K562 (cell line): ENCODE results near the gene MARK4. TPM values are rescaled to one million over a fixed set of nuclear protein-coding genes. Genes with fewer than 3 reads are reported as not detected.

Experiments
- ATAC-seq: fragments of 200-7000 bp; cut with Tn5 transposase; 3 replicates; pipeline ENCODE4 v1.9.1; 2020; ENCODE audit warnings: moderate library complexity
- BruUV-seq: library from RNA; stranded (reverse); fragments of 400-500 nt; replicated peaks from 2 replicates; lab custom pipeline; 2021; lab: Mats Ljungman, UMichigan
- CTCF ChIA-PET: fragments of 300-600 bp; formaldehyde crosslinking; extraction: SDS; loops from one replicate; lab custom pipeline; 2021; ENCODE audit warnings: low intra/inter-chr PET ratio; lab: Yijun Ruan, JAX
- POLR2A ChIA-PET: fragments of 300-600, 350-650 bp; sonication (Branson Sonifier 250); formaldehyde crosslinking; extraction: SDS; loops from one replicate; lab custom pipeline; 2021; ENCODE audit warnings: antibody characterized with exemption, inconsistent platforms; lab: Yijun Ruan, JAX
- DNase-seq, 4 experiments: peaks; one replicate each; pipeline versions ENCODE4 v3.0.0 to v3.0.0-alpha.2; 2011 to 2018; ENCODE audit warnings: low spot score in 3 of 4, mixed read lengths in 3 of 4; ENCODE audit errors: extremely low read depth in 1 of 4
- FAIRE-seq: peaks from 2 replicates; lab custom pipeline; 2011; peaks lifted over from hg19 to GRCh38; lab: Jason Lieb, UNC
- H2AFZ ChIP-seq: 2 replicates; pipeline ENCODE4 v1.6.0; 2011; ENCODE audit warnings: low read depth, low read length, control low read depth, inconsistent platforms
- H3K27ac ChIP-seq: fragments of 200-600 bp; 3 replicates; pipeline ENCODE4 v1.8.0; 2011; ENCODE audit warnings: low read depth, mild to moderate bottlenecking, control low read depth, inconsistent platforms, low read length, moderate library complexity, mixed read lengths; ENCODE audit errors: extremely low read depth
- H3K27me3 ChIP-seq, 2 experiments: fragments of 300-600 bp in 1 of 2; 2 replicates in 1 of 2; 3 replicates in 1 of 2; pipeline versions ENCODE4 v1.6.0 to v1.8.0; 2011; ENCODE audit warnings: inconsistent platforms in 2 of 2, low read length in 2 of 2, mild to moderate bottlenecking in 1 of 2, mixed read lengths in 1 of 2, moderate library complexity in 1 of 2; ENCODE audit not compliant: control insufficient read depth in 2 of 2, insufficient read depth in 2 of 2
- H3K36me3 ChIP-seq: fragments of 300-600 bp; 3 replicates; pipeline ENCODE4 v1.8.0; 2011; ENCODE audit warnings: mild to moderate bottlenecking, low read length, inconsistent platforms; ENCODE audit not compliant: control insufficient read depth, insufficient read depth
- H3K4me1 ChIP-seq, 2 experiments: fragments of 200-600 bp in 1 of 2; replicated peaks in 1 of 2; 2 replicates in 1 of 2; 3 replicates in 1 of 2; pipeline versions ENCODE4 v1.5.1 to v1.8.0; 2011; ENCODE audit warnings: inconsistent platforms in 2 of 2, low read length in 2 of 2, mild to moderate bottlenecking in 1 of 2, mixed read lengths in 1 of 2, moderate library complexity in 1 of 2; ENCODE audit not compliant: control insufficient read depth in 2 of 2, insufficient read depth in 2 of 2
- H3K4me2 ChIP-seq: 2 replicates; pipeline ENCODE4 v1.6.1; 2011; ENCODE audit warnings: low read length, control low read depth, inconsistent platforms, mixed read lengths; ENCODE audit not compliant: insufficient read depth
- H3K4me3 ChIP-seq: fragments of 200-600 bp; sonication (generic), shearing (Covaris generic); 2 replicates; pipeline ENCODE4 v1.5.1; 2016; ENCODE audit warnings: control low read depth, inconsistent platforms
- H3K79me2 ChIP-seq: fragments of 200-600 bp; 3 replicates; pipeline ENCODE4 v1.8.0; 2011; ENCODE audit warnings: low read length, inconsistent platforms; ENCODE audit not compliant: control insufficient read depth, insufficient read depth
- H3K9ac ChIP-seq, 2 experiments: 2 replicates each; pipeline versions ENCODE4 v1.6.0 to v1.6.1; 2011; ENCODE audit warnings: low read depth in 2 of 2, low read length in 2 of 2, control low read depth in 1 of 2, inconsistent platforms in 1 of 2, mild to moderate bottlenecking in 1 of 2, mixed read lengths in 1 of 2; ENCODE audit not compliant: insufficient read depth in 1 of 2
- H3K9me1 ChIP-seq: one replicate; pipeline ENCODE4 v1.6.0; 2011; ENCODE audit warnings: inconsistent platforms, mild to moderate bottlenecking, low read length, moderate library complexity; ENCODE audit not compliant: control insufficient read depth, insufficient read depth
- H3K9me3 ChIP-seq: replicated peaks from 2 replicates; pipeline ENCODE4 v1.5.1; 2011; ENCODE audit warnings: low read depth, low read length, inconsistent platforms; ENCODE audit not compliant: control insufficient read depth, insufficient read depth
- H4K20me1 ChIP-seq: replicated peaks from 2 replicates; pipeline ENCODE4 v1.6.1; 2011; ENCODE audit warnings: low read length, inconsistent platforms, mixed read lengths; ENCODE audit not compliant: control insufficient read depth, insufficient read depth
- AFF1 ChIP-seq, 2 experiments: fragments of 450-650 bp; IDR thresholded peaks; 2 replicates each; pipeline ENCODE4 v1.6.1; 2018; ENCODE audit warnings: mild to moderate bottlenecking in 2 of 2, low read depth in 1 of 2; ENCODE audit not compliant: partially characterized antibody in 2 of 2
- BCOR ChIP-seq: fragments of 450-650 bp; IDR thresholded peaks from 2 replicates; pipeline ENCODE4 v1.6.1; 2016
- E2F4 ChIP-seq: sonication (generic); formaldehyde crosslinking; IDR thresholded peaks from 2 replicates; pipeline ENCODE4 v1.8.0; 2022; ENCODE audit warnings: mild to moderate bottlenecking, low read depth, missing genetic modification reagents
- FOXJ3 ChIP-seq: sonication (generic); formaldehyde crosslinking; IDR thresholded peaks from 2 replicates; pipeline ENCODE4 v1.4.0; 2020; ENCODE audit warnings: mild to moderate bottlenecking, missing genetic modification reagents
- FOXP4 ChIP-seq: sonication (generic); formaldehyde crosslinking; IDR thresholded peaks from 2 replicates; pipeline ENCODE4 v1.8.0; 2022; ENCODE audit warnings: mild to moderate bottlenecking, missing genetic modification reagents, borderline replicate concordance
- HMBOX1 ChIP-seq: sonication (generic); IDR thresholded peaks from 2 replicates; pipeline ENCODE4 v1.6.1; 2016
- NCOA1 ChIP-seq: fragments of 450-650 bp; IDR thresholded peaks from 2 replicates; pipeline ENCODE4 v1.6.1; 2016; ENCODE audit warnings: low read depth
- TAL1 ChIP-seq: fragments of 450-650 bp; IDR thresholded peaks from 2 replicates; pipeline ENCODE4 v1.6.1; 2016; ENCODE audit warnings: mild to moderate bottlenecking
- TRIM24 ChIP-seq, 2 experiments: fragments of 450-650 bp; IDR thresholded peaks; 2 replicates each; pipeline ENCODE4 v1.6.1; 2016
- U2AF2 ChIP-seq: fragments of 200-400 bp; formaldehyde crosslinking; optimal IDR thresholded peaks from 2 replicates; pipeline ENCODE3; 2017; ENCODE audit warnings: low read depth, mild to moderate bottlenecking, low read length
- ZBTB8A ChIP-seq: fragments of 450-650 bp; IDR thresholded peaks from 2 replicates; pipeline ENCODE4 v1.6.1; 2018; ENCODE audit warnings: mild to moderate bottlenecking, moderate library complexity; ENCODE audit not compliant: partially characterized antibody
- ZNF24 ChIP-seq: fragments of 450-650 bp; IDR thresholded peaks from 2 replicates; pipeline ENCODE4 v1.6.1; 2016
- WGBS: fragments of 100-300 bp; shearing (Covaris generic); methylation state at CpG from one replicate; pipeline ENCODE4 v1.1.6; 2016; ENCODE audit warnings: low coverage, mixed read lengths; ENCODE audit not compliant: insufficient coverage; ENCODE audit errors: missing lambda C conversion rate; 5-methylcytosine and 5-hydroxymethylcytosine counted together
- in situ Hi-C: fragments of 300-500 bp; cut with MboI; formaldehyde crosslinking; loops from 4 replicates; pipeline ENCODE4 v1.15.0; 2018; ENCODE audit warnings: inconsistent platforms, mixed read lengths
- intact Hi-C: fragments of 100-400 bp; cut with micrococcal nuclease; formaldehyde crosslinking; loops from 2 replicates; pipeline ENCODE4 v1.14.2; 2022
- polyA plus RNA-seq, 8 experiments: library from polyadenylated mRNA; depleted of rRNA in 4 of 8; stranded (reverse) in 5 of 8; unstranded in 3 of 8; fragments of >200 nt; fragmentation: Nextera tagmentation in 2 of 8; fragmentation: Illumina TruSeq in 1 of 8; extraction: Ambion mirVana in 2 of 8; extraction: Trizol in 1 of 8; gene quantifications; 2 replicates each; pipeline versions ENCODE4 v1.2.1 to v1.2.3, GENCODE V29; 2011 to 2014; ENCODE audit warnings: inconsistent platforms in 1 of 8, missing spikeins in 1 of 8
- total RNA-seq, 7 experiments: library from RNA; depleted of rRNA in 6 of 7; stranded (reverse); fragments of >200 nt in 6 of 7; fragmentation: Illumina TruSeq in 2 of 7; extraction: Trizol in 2 of 7; gene quantifications; 2 replicates each; pipeline versions ENCODE4 v1.2.1 to v1.2.3, GENCODE V29; 2011 to 2021; ENCODE audit warnings: low replicate concordance in 1 of 7

Gene MARK4
- total and polyA plus RNA-seq, 9 of the 15 experiments (the other 6 are each of a cell fraction or from before 2014, with no cell fraction given) = 0.52 to 29.4 (median 8.6) TPM

GRCh38 chr19:45290381-45290931 lies 39.4 kb downstream of the MARK4 start:
- WGBS = 77% methylated on average over 5 of the region's 6 CpGs
- in situ Hi-C loops (no loop called here), intact Hi-C loops (no loop called here)
- DNase-seq = no peak
- Histone ChIP-seq H3K27me3 (no peaks in the 10 kb centered on the region), H3K4me1 (no peaks in the 10 kb centered on the region; a peak in 1 of 5 replicates), H4K20me1 (no peaks in the 10 kb centered on the region), H3K27ac (peak overlapping the region; percentile 9; the same call in 2 of the 3 replicates), H3K79me2 (no peaks in the 10 kb centered on the region), H3K4me2 (no peak overlapping the region), H3K9me3 (no peaks in the 10 kb centered on the region), H3K36me3 (peaks cover 17% of the 10 kb centered on the region; the same call in 2 of the 3 replicates), H3K9ac (peak overlapping the region in 1 of 2 experiments; percentile 38; a peak in 2 of 4 replicates), H3K4me3 (no peak overlapping the region), H3K9me1 (peaks cover 2% of the 10 kb centered on the region), H2AFZ (no peak overlapping the region)
- ChIA-PET CTCF (no interaction called here), POLR2A (interaction anchor here (1.2 kb wide), 1 partner anchor 43 kb away, joined by 3 read pairs; no protein-coding TSS in a partner anchor)
- peak; percentile 42; the same call in 2 of the 3 replicates for ATAC-seq
- FAIRE-seq = no peak
- no TSS peak for BruUV-seq
- peak; percentile 98 to 99 for TF ChIP-seq TRIM24 (IDR thresholded peaks at IDR 0.05)
- peak; percentile 77; the same call in 1 of the 2 replicates for TF ChIP-seq BCOR
- peak; percentile 58; the same call in 1 of the 2 replicates for TF ChIP-seq FOXP4 (CRISPR knock-in tag)
- TF ChIP-seq U2AF2 = no peak
- peak; percentile 75; the same call in 1 of the 2 replicates for TF ChIP-seq NCOA1
- TF ChIP-seq AFF1 (IDR thresholded peaks at IDR 0.05; ENCODE audit: low read depth in 1 of 2, partially characterized antibody in 2 of 2) = peak in 1 of 2 experiments; percentile 72
- no peak for TF ChIP-seq ZBTB8A
- no peak for TF ChIP-seq TAL1
- TF ChIP-seq ZNF24 = peak; percentile 74; the same call in 1 of the 2 replicates
- TF ChIP-seq FOXJ3 (CRISPR knock-in tag) = no peak
- TF ChIP-seq E2F4 = no peak
- peak; percentile 61 for TF ChIP-seq HMBOX1
